HG03378 (cell line): ENCODE data around the gene PRIMA1.

Source experiments
- ATAC-seq: cut with Tn5 transposase; IDR thresholded peaks from one replicate; pipeline ENCODE4 v1.9.1; 2021; ENCODE audit warnings: mild to moderate bottlenecking, moderate library complexity; ENCODE audit not compliant: unreplicated experiment

Gene PRIMA1

GRCh38 chr14:93714605-93715004, 73.7 kb downstream of the PRIMA1 start:
- ATAC-seq: no peak

GRCh38 chr14:93713726-93714405, 74.4 kb downstream of the PRIMA1 start:
- no peak for ATAC-seq

- no peak for ATAC-seq
Measured at GRCh38 chr14:93712838-93713724, 75.2 kb downstream of the PRIMA1 start.

- no peak for ATAC-seq
Measured at GRCh38 chr14:93712079-93712837, 76.0 kb downstream of the PRIMA1 start.

- ATAC-seq: no peak
Measured at GRCh38 chr14:93709249-93709648, 79.0 kb downstream of the PRIMA1 start.

GRCh38 chr14:93708800-93709199, 79.5 kb downstream of the PRIMA1 start:
- no peak for ATAC-seq

GRCh38 chr14:93708311-93708734, 80.0 kb downstream of the PRIMA1 start:
- no peak for ATAC-seq

GRCh38 chr14:93707475-93707874, 80.8 kb downstream of the PRIMA1 start:
- no peak for ATAC-seq

- no peak for ATAC-seq
Measured at GRCh38 chr14:93706360-93706955, 81.8 kb downstream of the PRIMA1 start.

- ATAC-seq: no peak
Measured at GRCh38 chr14:93705513-93706156, 82.7 kb downstream of the PRIMA1 start.

GRCh38 chr14:93703941-93704340, 84.3 kb downstream of the PRIMA1 start:
- ATAC-seq: no peak

- ATAC-seq: no peak
Measured at GRCh38 chr14:93702946-93703345, 85.3 kb downstream of the PRIMA1 start.

GRCh38 chr14:93701562-93701961, 86.7 kb downstream of the PRIMA1 start:
- ATAC-seq: no peak

- no peak for ATAC-seq
Measured at GRCh38 chr14:93700928-93701327, 87.4 kb downstream of the PRIMA1 start.

GRCh38 chr14:93693914-93694313, 94.4 kb downstream of the PRIMA1 start:
- ATAC-seq: no peak

- ATAC-seq: no peak
Measured at GRCh38 chr14:93691042-93691780, 97.1 kb downstream of the PRIMA1 start.

GRCh38 chr14:93690146-93690545, 98.1 kb downstream of the PRIMA1 start:
- no peak for ATAC-seq

- ATAC-seq: no peak
Measured at GRCh38 chr14:93688820-93689219, 99.5 kb downstream of the PRIMA1 start.

GRCh38 chr14:93688239-93688666, 100.0 kb downstream of the PRIMA1 start:
- no peak for ATAC-seq

GRCh38 chr14:93686268-93686667, 102.0 kb downstream of the PRIMA1 start:
- ATAC-seq: no peak
